IPS DF 19.7 (cell line): ENCODE results near the gene ETV5.
"Not testable (repeated sequence)": the region's sequence is repeated elsewhere in the genome, so short reads cannot be mapped to it uniquely, and the experiment has no call there.

Experiments
- DNase-seq: peaks from one replicate; pipeline ENCODE4 v3.0.0-alpha.2; 2013; ENCODE audit warnings: low read depth, low spot score

Gene ETV5

DNA sequence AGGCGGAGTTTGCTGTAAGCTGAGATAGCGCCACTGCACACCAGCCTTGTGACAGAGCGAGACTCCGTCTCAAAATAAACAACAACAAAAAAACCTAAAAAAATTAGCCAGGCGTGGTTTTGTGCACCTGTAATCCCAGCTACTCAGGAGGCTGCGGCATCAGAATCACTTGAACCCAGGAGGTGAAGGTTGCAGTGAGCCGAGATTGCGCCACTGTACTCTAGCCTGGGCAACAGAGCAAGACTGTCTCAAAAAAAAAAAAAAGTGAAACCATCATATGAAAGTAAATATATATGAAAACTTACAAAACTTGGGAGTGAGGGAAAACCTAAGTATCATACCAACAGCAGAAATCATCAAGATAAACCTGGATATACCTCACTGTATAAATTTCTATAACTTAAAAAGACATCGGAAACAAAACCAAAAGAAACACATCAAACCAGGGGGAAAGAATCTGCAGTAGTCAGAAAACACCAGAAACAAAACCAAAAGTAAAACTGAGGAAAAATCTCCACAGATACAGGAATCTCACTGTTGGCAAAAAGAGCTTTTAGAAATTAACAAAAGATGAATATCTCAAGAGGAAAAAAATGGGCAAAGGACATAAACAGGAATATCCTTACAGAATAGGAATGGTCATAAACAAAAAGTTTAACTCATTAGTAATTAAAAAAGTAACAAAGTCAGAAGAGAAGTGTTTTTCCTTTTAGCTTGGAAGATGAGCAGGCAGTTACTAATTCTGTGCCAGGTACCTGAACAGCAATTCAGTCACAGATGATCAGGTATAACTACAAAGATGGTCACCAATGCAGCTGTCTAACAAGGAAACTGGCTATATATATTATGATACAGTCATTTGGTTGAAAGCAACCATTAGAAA, 41.3 kb downstream of the ETV5 start:
- DNase-seq, result no peak

DNA sequence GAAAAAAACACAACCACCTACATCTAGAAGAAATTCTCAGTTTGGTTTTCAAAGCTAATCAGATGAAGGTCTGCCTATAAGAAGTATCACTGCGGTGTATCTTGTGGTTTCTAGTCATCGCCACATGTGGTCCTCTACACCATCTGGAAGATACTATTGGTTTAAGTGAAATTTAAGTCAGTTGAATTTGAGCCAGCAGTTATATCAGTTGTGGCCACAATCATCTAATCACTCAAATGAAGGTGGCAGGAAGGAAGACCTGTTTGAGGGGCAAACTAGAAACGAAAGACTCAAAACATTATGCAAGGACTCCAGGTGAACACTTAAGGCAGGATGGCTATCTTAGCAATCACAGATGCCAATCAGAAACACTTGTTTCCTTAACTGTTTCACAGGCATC, 48.7 kb downstream of the ETV5 start:
- no peak for DNase-seq

DNA sequence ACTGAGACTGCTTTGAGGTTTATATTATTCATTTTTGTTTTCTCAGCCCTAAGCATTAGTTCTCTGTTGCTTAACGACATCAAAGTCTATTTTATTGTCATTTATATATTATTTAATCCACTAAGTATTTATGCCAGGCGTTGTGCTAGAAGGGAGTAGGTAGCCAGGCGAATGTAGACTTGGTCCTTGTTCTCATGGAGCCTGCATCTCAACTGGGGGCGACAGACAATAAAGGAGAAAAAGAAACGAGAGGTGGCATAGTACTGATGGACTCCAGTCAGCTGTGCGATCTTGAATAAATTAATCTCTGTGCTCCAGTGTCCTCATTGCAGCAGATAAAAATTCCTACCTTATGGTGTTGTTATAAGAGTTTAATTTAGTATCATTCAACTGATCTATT, 49.7 kb downstream of the ETV5 start:
- DNase-seq, result no peak

DNA sequence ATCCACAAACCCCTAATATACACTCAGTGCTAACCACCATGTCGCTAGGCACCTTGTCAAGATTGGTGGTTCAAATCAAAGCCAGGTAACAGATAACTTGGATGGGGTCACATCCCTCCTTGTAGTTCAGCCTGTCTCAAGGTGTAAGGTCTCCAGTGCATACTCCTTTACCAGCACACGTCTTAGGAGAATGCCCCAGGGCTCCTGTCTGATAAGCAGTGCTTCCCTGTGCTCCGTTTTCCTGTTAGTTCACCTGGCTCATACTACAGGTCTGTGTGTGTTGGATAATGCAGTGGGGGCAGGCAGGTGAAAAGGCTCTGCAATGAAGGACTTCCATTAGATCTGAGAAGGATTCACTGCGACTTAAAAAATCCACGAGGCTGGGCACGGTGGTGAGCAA, 50.7 kb downstream of the ETV5 start:
- DNase-seq, result no peak

DNA sequence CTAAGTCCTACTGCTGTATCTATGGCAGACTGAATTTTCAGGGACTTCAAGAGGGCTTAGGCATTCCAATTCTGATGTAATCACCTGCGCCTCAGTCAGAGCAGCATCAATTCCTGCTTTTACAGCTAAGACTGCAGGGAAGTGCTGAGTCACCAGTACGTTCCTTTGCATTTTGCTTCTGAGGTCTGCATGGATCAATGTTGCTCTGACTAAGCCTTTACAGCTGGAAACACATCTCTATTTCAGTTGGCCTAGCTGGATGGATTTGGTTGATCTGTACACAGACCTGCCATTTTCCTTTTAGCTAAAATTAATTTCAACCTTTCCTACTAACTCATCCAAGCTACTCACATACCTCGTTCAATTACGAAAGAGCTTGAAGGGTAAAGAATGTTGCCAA, 51.3 kb downstream of the ETV5 start:
- DNase-seq, result peak; percentile 71

DNA sequence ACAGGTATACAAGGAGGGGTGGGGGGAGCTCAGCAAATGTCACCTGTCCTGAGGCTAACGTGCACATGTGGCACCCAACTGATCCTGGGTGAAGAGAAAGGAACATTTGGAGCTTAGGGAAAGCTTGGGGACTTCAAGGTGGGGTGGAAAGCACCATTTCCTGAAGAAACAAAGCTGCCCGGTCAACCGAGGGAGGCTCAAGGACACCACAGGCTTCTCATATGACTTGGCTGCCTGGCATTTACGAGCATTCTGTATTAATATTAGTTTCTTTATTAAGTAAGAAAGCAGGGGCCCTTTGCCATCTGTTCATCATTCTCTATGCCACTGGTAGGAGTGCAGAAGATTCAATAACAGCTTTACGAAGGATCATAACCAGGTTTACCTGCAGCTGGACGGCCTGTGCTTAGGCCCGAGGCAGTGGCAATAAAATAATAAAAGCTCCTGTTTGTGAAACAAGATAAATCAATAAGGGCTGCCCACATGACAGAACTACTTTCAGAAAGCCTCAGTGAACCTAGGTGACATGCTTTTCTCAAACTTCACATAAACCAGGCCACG, 54.0 kb downstream of the ETV5 start:
- no peak for DNase-seq

DNA sequence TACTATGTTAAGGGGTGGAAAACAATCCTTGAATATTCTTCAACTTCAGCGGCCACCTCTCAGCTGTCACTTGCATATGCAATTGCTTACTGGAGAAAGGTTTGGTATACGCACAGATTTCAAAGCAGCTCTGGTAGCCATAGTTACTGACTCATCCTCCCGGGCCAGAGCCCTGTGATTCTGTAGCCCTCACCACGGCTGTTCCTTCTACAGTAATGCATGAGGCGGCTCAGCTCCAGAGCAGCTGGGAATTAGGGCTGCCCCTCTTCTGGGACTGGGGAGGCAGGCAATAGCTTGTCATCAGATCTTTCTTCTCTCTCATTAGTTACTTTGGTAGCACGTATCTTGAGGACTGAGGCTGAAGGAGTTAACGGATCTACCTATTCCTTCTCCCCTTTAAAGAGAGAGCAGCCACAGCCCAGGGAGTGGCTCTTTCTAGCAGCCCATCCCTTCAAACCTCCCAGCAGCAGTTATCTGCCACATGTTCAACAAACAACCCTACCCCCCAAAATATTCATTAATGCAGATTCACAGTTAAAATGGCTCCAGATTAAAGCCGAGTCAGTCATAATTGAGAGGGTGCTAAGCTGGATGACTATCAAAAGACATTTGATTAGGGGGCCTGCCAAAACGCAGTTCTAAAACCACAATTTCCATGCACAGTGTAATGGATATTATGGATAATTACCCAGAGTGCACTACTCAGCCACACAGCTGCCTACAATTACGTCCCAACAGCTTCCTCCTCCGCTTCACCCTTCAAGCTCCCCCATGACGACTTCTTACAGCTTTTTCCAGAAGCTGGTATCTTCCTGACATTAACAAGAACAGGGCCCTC, 54.7 kb downstream of the ETV5 start:
- no peak for DNase-seq

DNA sequence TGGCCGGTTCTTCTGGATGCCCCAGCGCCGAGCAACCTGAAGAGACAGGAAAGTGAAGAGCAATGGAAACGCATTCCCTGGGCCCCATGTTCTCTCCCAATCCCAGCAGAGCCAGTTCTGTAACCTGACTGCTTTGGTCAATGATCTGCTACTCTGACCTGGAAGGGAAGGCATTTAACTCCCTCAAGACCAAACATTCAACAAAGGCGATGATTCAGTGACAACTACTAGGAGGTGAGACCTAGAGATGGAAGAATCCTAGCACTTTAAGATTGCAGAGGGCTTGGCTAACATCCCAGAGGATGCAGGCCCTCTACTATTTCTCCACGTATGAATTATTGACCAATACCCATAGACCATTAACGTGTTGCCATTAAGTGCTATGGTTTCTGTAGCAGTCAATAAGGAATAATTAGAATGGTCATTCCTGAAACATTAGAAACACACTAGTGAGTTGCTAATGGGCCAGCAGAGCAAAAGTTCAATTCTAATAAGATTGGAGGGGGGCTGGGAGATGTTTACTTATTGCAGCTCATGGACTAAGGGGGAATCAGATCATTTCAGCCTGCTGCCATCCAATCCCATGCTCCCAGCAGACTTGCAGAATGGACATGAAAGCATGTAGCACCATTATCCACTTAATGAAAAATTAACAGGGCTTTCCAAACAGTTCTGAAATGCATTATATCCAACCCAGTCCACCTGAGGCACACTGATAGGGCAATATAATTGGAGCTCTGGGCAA, 56.6 kb downstream of the ETV5 start:
- DNase-seq, result no peak

DNA sequence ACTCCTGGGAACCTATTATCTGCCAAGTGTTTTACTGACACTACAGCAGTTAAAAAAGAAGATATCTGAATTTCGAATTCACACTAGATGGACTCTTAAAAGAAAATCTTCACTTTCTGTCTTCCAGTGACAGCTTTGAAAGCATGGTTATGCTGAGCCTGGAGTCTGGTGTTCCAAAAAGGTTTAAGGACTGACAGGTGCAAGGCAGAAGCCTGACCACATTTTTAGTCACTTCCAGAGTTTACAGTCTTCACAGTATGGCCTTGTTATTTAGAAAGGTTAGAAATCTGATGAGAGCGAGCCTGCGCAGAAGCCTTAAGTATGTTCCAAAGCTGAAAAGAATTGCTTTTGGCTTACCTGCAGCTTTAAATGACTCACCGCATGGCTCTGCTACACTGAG, 59.9 kb downstream of the ETV5 start:
- no peak for DNase-seq

DNA sequence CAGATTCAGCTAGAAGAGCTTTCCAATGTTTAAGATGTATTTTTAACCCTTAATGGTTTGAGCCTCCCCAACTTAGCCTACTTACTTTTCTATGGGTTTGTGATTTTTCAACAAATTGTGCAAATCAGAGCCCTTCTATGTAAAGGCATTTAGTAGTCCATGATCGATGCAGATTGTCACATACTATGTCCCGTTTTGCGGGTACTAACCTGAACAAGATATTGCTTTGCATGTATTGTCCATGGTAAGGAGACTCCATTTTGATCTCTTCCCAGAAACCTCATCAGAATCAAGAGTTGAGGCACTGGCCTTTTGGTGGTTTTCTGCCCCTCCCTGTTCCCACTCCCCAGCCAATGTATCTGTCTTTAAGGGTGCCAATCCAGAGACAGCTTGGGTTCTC, 60.8 kb downstream of the ETV5 start:
- DNase-seq, result no peak

DNA sequence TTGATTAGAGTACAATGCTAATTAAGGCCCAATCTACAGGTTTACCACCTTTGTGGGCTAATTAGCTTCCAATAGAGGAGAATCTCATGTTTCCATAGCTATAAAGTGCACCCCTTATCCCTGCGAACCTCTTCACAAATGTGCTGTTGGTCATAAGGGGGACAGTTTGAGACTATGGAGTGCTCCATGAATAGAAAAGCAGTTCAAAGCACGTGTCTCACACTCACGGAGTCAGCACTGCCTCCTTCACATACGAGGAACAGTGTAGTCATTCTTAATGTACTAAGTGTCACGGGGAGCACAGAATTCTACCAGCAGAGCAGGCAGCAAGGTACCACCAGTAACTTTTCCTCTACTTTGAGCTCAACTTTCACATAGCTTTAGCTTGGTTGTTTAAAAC, 62.1 kb downstream of the ETV5 start:
- no peak for DNase-seq

DNA sequence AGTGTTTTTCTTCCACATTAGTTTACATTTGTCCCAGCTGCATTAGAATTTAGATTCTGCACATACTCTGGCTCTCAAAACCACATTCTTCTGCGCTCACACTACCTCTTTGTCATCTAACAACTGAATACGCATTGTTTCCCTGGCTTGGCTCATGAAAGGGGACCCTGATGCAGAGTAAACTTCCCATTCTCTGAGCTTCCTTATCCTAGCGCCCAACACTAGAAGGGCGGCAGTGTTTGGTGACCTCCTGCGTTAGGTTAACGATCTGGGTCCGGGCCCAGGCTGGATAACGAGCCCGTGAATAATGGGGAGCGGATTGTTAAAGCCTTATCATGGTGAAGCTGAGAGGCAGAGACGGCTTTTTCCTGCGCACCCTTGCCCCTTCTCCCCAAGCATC, 63.9 kb downstream of the ETV5 start:
- DNase-seq, result no peak

DNA sequence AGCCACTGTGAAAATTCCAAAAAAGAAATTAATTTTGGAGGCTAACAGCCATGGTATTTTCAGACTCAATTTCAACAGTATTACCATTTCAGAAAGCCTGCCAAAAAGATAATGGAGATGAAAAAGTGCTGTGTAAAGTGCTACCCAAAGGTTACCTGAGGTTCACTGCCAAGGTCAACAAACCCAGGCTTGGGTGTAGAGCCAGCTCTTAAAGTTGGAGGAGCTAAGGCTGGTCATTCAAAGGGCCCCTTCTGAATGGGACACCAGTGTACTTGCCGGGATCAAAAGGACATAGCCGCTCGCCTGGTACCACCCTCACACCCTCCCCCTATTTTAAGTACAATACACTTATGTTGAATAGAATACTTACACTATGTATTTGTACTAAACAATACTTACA, 64.5 kb downstream of the ETV5 start:
- DNase-seq, result no peak

DNA sequence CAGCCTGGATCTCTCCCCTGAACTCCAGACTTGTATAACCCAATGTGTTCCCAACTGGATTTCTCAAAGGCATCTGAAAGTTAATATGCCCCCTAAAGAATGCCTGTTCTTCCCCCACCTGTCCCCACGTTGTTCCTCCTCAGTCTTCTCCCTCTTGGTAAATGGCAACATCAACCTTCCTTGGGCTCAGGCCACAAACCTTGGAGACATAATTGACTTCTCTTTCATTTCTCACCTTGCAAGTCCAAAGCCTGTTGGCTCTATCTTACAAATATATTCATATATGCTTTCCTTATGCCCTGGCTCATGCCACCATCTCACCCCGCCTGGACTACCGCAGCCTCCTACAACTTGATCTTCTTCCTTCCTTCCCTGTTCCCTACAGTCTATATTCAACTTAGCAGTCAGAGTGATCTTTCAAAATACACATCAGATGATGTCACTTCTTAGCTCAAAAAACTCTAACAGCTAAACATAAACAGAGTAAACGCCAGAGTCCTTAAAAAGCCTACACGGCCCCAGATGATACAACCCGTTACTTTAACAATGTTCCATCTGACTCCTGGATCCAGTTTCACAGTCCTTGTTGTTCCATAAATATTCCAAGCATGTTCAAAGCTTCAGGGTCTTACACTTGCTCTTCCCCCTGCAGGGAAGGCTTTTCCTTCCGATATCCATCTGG, 66.2 kb downstream of the ETV5 start:
- DNase-seq, result no peak

DNA sequence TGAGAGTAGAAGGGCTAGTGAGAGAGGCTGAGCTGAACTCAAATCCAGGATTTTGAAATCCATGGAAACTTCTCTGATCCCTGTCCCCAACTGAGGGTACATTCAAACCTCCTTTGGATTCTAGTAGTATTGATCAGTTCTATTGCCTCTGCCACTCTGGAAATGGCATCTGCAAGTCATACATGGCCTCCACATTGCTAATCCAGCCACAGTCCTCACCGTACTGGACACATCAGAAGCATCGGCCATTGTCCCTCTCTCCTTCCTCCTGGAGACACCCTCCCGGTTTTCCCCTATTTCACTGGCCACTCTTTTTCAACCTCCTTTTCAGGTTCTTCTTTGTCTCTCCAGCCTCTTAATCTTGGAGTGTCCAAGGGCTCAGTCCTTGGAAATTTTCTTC, 66.9 kb downstream of the ETV5 start:
- no peak for DNase-seq

DNA sequence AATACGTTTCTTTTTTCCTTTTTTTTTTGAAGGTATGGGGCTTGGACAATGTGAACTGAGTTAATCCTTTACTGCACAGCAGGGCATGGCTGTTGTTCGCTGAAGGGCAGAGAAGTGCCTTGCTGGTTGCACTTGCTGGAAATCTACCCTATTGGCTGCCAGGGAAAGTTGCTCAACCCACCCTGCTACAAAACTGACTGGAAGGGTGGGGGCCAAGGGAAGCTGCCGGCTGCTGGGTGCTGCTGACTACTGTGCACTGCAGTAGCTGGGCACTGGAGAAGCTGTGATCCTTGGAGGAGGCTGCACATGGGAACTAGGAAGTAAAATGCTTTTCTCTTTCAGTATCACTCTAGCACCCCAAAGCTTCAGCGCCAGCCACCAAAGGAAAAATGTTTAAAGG, 70.5 kb downstream of the ETV5 start:
- DNase-seq, result no peak

DNA sequence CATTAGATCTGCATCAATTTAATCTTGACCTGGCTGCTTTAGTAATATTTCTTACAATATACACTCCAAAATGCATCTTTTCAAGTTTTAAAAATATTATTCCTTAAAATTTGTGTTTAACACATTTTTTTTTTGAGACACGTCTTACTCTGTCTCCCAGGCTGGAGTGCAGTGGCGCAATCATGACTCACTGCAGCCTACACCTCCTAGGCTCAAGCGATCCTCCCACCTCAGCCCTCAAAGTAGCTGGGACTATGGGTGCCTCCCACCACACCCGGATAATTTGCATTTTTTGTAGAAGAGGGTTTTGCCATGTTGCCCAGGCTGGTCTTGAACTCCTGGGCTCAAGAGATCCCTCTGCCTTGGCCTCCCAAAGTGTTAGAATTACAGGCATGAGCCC, 73.6 kb downstream of the ETV5 start:
- DNase-seq, result no peak

DNA sequence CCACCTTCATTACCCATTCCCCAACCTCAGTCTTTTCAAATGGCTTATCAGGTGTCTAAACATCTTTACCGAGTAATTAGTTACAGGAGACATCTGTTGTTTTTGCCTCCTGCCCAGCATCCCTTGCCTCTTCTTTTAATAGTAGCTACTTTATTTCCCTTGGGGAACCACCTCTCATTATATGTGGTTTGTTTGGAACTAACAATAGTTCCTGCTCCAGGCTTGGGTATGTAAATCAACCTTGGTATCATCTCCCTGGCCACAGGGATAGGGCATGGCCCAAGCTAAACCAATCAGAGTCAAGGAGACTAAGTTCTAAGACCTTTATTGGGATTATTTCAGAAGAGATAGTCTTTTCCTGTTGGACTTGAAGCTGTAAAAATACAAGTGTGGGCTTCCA, 76.6 kb downstream of the ETV5 start:
- no peak for DNase-seq

DNA sequence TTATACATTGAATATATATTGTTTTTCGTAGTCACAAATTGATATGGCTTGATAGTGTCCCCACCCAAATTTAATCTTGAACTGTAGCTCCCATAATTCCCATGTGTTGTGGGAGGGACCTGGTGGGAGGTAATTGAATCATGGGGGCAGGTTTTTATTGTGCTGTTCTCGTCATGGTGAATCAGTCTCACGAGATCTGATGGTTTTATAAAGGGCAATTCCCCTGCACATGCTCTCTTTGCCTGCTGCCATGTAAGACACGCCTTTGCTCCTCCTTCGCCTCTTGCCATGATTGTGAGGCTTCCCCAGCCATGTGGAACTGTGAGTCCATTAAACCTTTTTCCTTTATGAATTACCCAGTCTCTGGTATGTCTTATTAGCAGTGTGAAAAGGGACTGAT, 82.9 kb downstream of the ETV5 start:
- not testable (repeated sequence) for DNase-seq

DNA sequence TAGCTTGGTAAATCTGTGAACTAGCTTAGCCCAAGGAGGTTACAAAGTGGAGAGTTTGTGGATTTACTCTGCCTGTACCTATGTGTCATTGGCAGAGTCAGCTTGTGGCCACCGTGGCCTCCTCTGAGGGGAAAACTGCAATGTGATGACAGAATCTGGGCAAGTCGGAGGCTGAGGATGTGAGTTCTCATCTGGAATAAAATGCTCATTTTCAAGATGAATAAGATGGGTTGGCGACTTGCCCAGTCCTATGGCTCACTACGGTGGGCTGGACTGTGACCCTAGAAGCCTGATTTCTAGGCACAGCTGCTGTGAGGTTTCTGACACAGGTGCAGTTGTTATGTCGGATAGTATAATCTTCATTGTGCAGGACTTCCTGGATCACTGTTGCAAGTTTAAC, 83.7 kb downstream of the ETV5 start:
- DNase-seq, result no peak

DNA sequence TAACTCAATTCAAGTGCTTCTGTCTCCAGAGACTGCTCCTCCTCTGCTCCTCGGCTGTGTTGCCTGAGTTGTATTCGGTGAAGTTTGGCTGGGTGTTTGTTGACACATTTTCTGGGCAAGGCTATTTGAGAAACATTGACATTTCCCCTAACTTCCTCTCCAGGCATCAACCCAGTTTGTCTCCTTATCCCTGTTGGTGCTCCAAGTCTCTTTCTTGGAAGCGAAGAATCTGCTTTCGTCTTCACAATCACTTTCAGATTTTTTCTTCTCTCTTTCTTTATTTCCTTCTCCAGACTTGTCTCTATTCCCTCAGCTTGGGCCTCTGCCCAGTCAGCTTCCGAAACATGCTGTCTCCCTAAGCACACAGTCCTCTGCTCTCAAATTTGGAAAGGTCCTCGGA, 84.7 kb downstream of the ETV5 start:
- no peak for DNase-seq
